ENCODE measurements around the gene TM9SF2.

DNA sequence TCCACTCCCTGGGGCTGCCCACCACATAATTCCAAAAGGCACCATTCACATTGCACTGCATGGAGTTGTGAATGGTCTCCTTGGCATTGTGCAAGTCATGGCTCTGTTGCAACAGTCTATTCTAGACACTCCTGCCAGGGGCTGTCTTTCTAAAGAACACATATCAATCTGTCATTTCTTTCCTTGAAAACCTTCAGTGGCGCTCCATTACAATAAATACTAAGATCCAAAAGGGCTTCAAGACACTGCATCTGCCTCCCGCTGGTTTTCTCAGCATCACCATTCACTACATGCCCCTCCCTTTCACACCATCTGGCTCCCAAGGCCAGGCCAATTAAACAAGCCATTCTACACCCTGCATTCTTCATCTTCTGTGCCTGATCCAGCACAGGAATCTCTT, 32.2 kb upstream of the TM9SF2 start:
- TF ChIP-seq ZFX (IDR thresholded peaks at IDR 0.05) = no peak
- TF ChIP-seq, protein P1, sequence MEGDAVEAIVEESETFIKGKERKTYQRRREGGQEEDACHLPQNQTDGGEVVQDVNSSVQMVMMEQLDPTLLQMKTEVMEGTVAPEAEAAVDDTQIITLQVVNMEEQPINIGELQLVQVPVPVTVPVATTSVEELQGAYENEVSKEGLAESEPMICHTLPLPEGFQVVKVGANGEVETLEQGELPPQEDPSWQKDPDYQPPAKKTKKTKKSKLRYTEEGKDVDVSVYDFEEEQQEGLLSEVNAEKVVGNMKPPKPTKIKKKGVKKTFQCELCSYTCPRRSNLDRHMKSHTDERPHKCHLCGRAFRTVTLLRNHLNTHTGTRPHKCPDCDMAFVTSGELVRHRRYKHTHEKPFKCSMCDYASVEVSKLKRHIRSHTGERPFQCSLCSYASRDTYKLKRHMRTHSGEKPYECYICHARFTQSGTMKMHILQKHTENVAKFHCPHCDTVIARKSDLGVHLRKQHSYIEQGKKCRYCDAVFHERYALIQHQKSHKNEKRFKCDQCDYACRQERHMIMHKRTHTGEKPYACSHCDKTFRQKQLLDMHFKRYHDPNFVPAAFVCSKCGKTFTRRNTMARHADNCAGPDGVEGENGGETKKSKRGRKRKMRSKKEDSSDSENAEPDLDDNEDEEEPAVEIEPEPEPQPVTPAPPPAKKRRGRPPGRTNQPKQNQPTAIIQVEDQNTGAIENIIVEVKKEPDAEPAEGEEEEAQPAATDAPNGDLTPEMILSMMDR (conservative IDR thresholded peaks at IDR 0.05) = no peak

Measured in C4-2B (cell line).